IMR-90 (cell line): ENCODE data around the gene SOCS3.

ENCODE experiments used
- CTCF ChIP-seq: conservative IDR thresholded peaks from 2 replicates; pipeline ENCODE4 v1.5.1; 2012; ENCODE audit warnings: mild to moderate bottlenecking, low read depth, low read length, improper control_type of control experiment
- MAZ ChIP-seq: IDR thresholded peaks from 2 replicates; pipeline ENCODE4 v1.6.1; 2012; ENCODE audit warnings: low read depth, mild to moderate bottlenecking, low read length, improper control_type of control experiment, moderate library complexity, borderline replicate concordance
- MXI1 ChIP-seq: IDR thresholded peaks from 2 replicates; pipeline ENCODE4 v1.6.1; 2012; ENCODE audit warnings: low read depth, mild to moderate bottlenecking, low read length, moderate library complexity, borderline replicate concordance
- RAD21 ChIP-seq: IDR thresholded peaks from 2 replicates; pipeline ENCODE4 v1.6.1; 2012; ENCODE audit warnings: low read length, improper control_type of control experiment

DNA sequence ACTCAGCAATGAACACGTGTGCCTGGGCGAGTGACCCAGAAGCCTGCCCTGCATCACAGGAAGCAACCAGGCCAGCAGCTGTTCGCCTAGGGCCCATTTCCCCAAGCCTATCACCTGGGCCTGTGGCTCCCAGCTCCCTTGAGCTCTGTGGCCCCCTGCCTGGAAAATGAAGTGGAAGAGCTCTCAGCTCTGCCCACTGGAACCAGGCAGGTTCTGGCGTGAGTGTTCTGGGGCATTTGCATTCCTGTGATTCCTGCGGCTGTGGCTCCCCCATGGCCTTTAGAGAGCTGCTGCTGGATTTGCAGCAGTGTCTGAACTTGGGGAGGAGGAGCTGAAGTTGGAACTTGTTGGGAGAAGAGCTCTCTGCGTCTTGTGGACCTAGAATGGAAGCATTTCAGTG is 41.4 kb upstream of the SOCS3 start:
- TF ChIP-seq CTCF (no peak), RAD21 (no peak), MXI1 (no peak), MAZ (no peak)
